ENCODE data around the gene SLC35E2B.

Gene SLC35E2B

GRCh38 chr1:1680912-1681273 lies 11.7 kb downstream of the SLC35E2B start:
- Histone ChIP-seq H3F3A (ENCODE audit: low read depth) (no peaks in the 10 kb centered on the region), H3K4me1 (ENCODE audit: insufficient read depth, low read length, poor library complexity, severe bottlenecking) (peaks cover 13% of the 10 kb centered on the region), H3K36me3 (ENCODE audit: insufficient read depth, low read length) (no peaks in the 10 kb centered on the region), H3K9ac (ENCODE audit: low read depth, low read length, poor library complexity, severe bottlenecking) (no peak overlapping the region), H3K9me3 (ENCODE audit: insufficient read depth, low read depth, low read length) (no peaks in the 10 kb centered on the region), H3K4me2 (ENCODE audit: low read depth, low read length, poor library complexity, severe bottlenecking) (no peak overlapping the region), H3K27me3 (ENCODE audit: insufficient read depth, low read length, poor library complexity, severe bottlenecking) (no peaks in the 10 kb centered on the region), H3K9me2 (replicated peaks; ENCODE audit: low read depth, low read length) (no peaks in the 10 kb centered on the region), H3K4me3 (ENCODE audit: low read length, poor library complexity, severe bottlenecking) (no peak overlapping the region), H2AFZ (ENCODE audit: low read length) (no peak overlapping the region), H3K79me2 (ENCODE audit: insufficient read depth, low read length) (peaks cover 44% of the 10 kb centered on the region; the same call in 1 of the 2 replicates), H4K20me1 (ENCODE audit: insufficient read depth, low read length, poor library complexity, severe bottlenecking) (peaks cover 3% of the 10 kb centered on the region)
- TF ChIP-seq, protein P1, sequence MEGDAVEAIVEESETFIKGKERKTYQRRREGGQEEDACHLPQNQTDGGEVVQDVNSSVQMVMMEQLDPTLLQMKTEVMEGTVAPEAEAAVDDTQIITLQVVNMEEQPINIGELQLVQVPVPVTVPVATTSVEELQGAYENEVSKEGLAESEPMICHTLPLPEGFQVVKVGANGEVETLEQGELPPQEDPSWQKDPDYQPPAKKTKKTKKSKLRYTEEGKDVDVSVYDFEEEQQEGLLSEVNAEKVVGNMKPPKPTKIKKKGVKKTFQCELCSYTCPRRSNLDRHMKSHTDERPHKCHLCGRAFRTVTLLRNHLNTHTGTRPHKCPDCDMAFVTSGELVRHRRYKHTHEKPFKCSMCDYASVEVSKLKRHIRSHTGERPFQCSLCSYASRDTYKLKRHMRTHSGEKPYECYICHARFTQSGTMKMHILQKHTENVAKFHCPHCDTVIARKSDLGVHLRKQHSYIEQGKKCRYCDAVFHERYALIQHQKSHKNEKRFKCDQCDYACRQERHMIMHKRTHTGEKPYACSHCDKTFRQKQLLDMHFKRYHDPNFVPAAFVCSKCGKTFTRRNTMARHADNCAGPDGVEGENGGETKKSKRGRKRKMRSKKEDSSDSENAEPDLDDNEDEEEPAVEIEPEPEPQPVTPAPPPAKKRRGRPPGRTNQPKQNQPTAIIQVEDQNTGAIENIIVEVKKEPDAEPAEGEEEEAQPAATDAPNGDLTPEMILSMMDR (conservative IDR thresholded peaks at IDR 0.05; ENCODE audit: low read length) = no peak
- TF ChIP-seq EZH2phosphoT487 (IDR thresholded peaks at IDR 0.05; ENCODE audit: borderline replicate concordance) = no peak

DNA sequence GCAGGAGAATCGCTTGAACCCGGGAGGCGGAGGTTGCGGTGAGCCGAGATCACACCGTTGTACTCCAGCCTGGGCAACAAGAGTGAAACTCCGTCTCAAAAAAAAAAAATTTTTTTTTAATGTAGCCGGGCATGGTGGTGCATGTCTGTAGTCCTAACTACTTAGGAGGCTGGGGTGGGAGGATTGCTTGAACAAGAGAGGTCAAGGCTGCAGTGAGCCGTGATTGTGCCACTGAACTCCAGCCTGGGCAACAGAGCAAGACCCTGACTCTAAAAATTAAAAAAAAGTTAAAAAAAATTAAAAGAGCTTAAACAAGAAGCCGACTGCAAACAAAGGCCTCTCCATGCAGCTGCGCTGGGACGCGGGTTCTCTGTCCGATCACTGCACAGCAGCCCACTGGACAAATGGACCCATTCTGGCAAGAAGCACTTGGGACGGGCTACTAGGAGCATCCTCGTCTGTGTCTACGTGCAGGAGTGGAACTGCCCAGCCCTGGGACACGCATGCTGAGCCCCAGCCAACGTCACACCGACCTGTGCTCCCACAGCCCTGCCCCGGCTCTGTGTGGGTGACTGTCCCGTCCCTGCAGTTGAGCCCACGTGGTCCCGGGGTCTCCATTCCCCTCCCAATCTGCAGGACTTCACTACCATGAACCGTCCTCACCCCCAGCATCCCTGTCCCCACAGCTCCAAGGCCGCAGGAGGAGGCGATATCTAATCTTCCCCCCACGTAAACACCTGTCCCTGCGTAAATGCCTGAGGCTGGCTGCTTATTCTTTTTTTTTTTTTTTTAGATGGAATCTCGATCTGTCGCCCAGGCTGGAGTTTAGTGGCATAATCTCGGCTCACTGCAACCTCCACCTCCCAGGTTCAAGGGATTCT lies 12.3 kb downstream of the SLC35E2B start:
- Histone ChIP-seq H3K9me3 (ENCODE audit: insufficient read depth, low read depth, low read length) (no peaks in the 10 kb centered on the region), H3K9ac (ENCODE audit: low read depth, low read length, poor library complexity, severe bottlenecking) (no peak overlapping the region), H3K9me2 (replicated peaks; ENCODE audit: low read depth, low read length) (no peaks in the 10 kb centered on the region), H2AFZ (ENCODE audit: low read length) (no peak overlapping the region), H3F3A (ENCODE audit: low read depth) (no peaks in the 10 kb centered on the region), H3K4me1 (ENCODE audit: insufficient read depth, low read length, poor library complexity, severe bottlenecking) (peaks cover 13% of the 10 kb centered on the region), H3K27me3 (ENCODE audit: insufficient read depth, low read length, poor library complexity, severe bottlenecking) (no peaks in the 10 kb centered on the region), H3K36me3 (ENCODE audit: insufficient read depth, low read length) (no peaks in the 10 kb centered on the region), H3K4me3 (ENCODE audit: low read length, poor library complexity, severe bottlenecking) (no peak overlapping the region), H3K4me2 (ENCODE audit: low read depth, low read length, poor library complexity, severe bottlenecking) (no peak overlapping the region), H4K20me1 (ENCODE audit: insufficient read depth, low read length, poor library complexity, severe bottlenecking) (peaks cover 3% of the 10 kb centered on the region), H3K79me2 (ENCODE audit: insufficient read depth, low read length) (peaks cover 40% of the 10 kb centered on the region; the same call in 1 of the 2 replicates)
- no peak for TF ChIP-seq EZH2phosphoT487 (IDR thresholded peaks at IDR 0.05; ENCODE audit: borderline replicate concordance)
- TF ChIP-seq, protein P1 (conservative IDR thresholded peaks at IDR 0.05; ENCODE audit: low read length) = no peak

DNA sequence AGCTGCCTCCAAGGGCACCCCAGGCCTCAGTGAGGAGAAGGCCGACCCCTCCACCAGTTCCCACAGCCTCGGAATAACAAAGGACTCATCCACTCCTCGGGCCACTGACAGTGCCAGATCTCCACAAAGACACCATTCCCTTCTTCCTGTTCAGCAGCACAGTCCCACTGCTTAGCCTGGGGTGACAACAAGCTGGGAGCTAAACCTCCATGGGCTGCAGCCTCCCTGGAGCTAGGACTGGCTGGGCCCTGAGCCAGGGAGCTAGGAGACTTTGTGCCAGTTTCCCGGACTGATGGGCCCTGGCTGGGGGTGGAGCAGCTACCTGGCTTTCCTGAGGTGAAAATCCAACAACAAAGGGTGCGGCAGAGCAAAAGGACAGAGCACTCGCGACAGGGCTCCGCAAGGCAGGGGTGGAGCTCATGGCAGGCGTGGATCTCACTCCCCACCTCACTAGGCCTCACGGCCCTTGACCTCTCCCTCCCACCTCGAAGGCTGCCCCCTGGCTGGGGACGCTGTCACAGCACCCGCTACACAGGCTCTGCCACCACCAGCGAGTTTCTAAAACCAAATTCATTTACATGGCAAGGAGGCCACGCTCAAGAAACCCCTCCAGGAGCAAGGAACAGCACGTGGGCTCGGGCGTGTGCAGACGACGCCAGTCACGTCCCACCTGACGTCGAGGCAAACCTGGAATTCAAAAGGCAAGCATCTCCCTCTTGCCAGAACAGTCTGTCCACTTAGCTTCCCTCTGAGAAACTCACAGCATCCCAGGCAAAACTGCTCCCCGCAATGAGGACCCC lies 13.8 kb downstream of the SLC35E2B start:
- Histone ChIP-seq H3K9ac (ENCODE audit: low read depth, low read length, poor library complexity, severe bottlenecking) (peak overlapping the region; percentile 52), H3K4me2 (ENCODE audit: low read depth, low read length, poor library complexity, severe bottlenecking) (peak overlapping the region; percentile 65), H3K4me1 (ENCODE audit: insufficient read depth, low read length, poor library complexity, severe bottlenecking) (peaks cover 13% of the 10 kb centered on the region), H3K9me3 (ENCODE audit: insufficient read depth, low read depth, low read length) (no peaks in the 10 kb centered on the region), H3K27me3 (ENCODE audit: insufficient read depth, low read length, poor library complexity, severe bottlenecking) (no peaks in the 10 kb centered on the region), H3K36me3 (ENCODE audit: insufficient read depth, low read length) (no peaks in the 10 kb centered on the region), H3K79me2 (ENCODE audit: insufficient read depth, low read length) (peaks cover 31% of the 10 kb centered on the region; the same call in 1 of the 2 replicates), H2AFZ (ENCODE audit: low read length) (no peak overlapping the region), H4K20me1 (ENCODE audit: insufficient read depth, low read length, poor library complexity, severe bottlenecking) (no peaks in the 10 kb centered on the region), H3K4me3 (ENCODE audit: low read length, poor library complexity, severe bottlenecking) (peak overlapping the region; percentile 17), H3F3A (ENCODE audit: low read depth) (no peaks in the 10 kb centered on the region), H3K9me2 (replicated peaks; ENCODE audit: low read depth, low read length) (no peaks in the 10 kb centered on the region)
- TF ChIP-seq, protein P1 (conservative IDR thresholded peaks at IDR 0.05; ENCODE audit: low read length) = peak; percentile 46
- TF ChIP-seq EZH2phosphoT487 (IDR thresholded peaks at IDR 0.05; ENCODE audit: borderline replicate concordance) = no peak
